C1 segment of cervical spinal cord (tissue), 14 donors: ENCODE measurements around the gene RARA.

Experiments used
- DNase-seq, 14 donors: peaks; one replicate each; lab custom pipeline; 2025; lab: John Stamatoyannopoulos, UW

Gene RARA

DNA sequence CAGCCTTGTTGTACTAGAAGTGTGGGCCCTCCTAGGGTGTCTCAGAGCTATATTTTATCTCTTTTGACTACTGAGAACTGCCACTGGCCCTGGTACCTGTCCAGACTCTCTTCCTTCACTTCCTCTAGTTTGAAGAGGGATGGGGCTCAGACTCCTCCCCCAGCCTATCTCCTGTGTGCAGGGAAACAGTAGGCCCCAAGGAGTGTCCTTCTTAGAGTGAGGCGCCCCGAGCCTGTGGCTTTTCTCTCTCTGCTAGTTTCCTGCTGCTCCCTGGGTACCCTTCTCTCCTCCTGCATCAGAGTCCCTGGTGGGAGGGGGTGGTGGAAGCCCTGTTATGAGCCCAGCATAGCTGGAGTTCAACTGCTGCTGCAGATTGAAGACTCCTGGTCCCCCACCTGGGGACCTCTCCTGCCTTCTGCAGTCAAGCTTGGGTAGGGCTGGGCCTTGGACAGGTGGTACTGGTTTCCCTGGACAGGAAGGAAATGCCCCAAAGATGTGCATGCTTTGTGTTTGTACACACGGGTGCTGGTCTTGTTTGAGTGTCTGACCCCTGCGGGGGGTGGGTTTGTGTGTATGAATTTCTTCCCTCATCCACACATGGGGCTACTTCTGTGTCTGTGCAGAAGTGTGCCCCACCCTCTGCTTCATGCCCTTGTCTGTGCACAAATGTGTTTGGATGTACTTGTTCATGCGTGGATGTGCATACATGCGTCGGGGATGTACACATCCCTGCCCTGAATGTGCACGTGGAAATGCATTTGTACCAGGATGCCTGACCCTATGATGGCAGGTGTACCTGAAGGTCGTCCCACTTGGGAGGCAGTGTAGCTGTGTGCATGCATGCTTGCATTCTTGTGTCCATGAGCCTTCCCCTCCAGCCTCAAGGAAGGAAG lies 6.9 kb downstream of the RARA start:
- DNase-seq = no peak

DNA sequence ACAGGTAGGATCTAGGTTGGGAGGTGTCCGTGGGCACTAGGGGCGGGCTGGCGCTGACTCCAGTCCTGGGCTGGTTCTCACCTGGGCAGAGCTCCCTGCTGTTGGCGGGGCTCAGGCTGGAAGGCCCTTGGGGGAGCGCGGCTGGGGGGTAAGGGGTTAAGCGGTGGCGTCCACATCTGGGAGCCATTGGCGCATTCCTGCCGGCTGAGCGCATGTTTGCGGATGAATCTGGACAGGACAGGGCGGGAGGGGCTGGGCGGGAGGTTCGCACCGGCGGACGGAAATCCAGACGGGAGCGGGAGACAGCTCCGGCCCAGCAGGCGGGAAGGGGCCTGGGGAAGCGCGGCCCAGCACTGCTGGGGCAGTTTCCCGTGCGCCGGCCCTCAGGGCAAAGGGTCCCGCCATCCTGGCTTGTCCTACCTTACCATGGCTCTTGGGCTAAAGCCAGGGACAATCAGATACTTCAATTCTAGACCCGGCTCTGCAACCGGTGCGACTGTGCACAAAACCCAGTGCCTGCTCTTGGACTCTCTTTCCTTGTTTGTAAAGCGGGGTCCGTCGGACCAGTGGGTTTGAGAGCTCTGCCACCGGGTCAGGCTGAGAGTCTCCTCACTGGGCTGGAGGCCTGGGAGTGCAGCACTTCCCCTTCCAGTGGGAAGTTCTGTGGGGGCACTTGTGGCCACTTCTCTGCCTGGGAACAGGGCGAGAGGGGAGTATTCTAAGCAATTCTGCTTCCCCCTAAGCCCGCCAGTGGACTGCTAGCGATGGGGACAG lies 7.8 kb downstream of the RARA start:
- DNase-seq = peak in 1 of 14 donors; percentile 33

DNA sequence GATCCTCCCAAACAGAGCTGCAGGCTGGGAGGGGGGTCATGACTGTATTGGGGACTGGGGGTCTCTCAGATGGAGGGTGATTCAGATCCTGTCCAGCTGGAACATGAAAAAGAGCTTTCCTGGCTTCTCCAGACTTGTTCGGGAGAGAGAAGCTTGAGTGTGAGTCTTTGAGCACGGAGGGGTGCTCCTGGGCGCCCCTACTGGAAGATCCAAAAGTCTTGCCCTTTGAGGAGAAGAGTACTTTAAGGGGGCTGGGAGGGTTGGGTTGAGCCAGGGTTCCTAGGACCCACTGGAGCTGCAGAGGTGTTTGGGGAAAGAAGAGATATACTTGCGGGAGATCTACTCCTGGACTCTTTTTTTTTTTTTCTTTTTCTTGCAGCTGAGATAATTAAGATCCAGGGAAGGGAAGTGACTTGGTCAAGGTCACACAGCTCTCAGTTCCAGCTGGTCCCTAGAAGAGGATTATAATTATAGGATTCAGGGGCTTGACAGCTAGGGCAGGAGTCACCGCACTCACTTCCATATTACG lies 8.4 kb downstream of the RARA start:
- no peak for DNase-seq

DNA sequence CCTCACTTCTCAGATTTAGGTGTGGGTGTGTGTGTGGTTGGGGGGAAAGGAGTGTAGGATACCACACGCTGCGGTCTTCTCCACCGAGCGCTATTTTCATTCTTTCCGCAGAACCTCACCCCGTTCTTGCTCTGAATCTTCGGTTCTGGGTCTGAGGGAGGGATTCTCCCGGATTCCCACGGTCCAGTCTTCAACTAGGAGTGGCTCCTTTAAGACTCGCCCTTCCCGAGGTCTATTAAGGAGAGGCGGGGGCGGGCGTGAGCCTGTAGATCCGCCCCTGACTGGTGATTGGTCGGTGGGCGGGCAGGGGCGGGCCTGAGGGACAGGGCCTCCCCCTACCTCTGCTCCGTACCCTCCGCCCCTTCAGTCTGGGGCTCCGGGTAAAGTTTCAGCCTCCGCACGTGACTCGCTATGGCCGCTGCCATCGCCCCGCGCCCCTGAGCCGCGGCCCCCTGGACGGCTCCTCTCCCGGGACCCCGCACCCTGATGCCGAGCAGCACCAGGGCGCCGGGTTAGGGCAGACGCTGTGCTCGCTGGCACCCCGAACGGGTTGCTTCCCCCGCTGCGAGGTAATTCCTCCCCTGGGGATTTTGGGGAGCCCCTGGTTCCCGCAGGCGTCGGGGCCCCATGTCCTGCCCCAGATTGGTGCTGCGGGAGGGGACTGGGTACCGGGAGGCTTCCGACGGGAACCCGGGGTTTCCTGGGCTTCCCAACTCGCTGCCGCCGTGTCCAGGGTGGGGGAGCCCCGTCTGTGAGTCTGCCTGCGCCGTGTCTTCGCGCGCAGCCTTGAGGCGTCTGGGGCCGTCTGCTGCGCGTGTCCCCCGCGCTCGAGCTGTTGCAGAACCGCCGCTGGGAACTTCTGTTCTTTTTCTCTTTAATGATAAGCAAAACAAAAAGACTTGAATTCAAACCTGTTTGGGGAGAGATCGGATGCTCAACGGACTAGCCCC lies 9.2 kb downstream of the RARA start:
- peak in 13 of 14 donors; percentile 41 to 90 (median 79) for DNase-seq

DNA sequence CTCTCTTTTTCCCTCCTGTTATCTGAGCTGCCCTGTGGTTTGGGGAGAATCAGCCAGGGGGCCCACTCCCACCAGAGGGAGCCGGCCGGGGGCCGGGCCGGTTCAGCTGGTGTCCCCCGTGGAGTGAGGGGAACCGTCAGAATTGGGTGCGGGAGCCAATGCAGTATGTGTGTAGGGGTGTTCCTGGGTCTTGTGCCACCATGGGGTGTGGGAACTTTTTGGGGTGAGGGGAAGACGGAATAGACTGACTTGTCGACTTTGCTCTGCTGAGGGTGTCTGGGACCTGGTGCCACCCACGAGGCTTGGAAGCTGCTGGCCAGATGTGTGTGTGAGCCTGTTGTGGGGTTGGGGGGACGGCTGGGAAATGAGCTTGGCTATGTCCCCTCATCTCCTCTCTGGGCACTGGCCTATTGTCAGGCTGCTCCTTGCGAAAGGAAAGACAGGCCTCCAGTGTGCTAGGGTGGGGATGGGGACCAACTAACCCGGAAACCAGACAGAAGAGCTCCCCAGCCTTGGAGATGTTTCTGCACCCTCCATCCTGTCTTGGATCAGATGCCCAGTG lies 9.9 kb downstream of the RARA start:
- DNase-seq = no peak

DNA sequence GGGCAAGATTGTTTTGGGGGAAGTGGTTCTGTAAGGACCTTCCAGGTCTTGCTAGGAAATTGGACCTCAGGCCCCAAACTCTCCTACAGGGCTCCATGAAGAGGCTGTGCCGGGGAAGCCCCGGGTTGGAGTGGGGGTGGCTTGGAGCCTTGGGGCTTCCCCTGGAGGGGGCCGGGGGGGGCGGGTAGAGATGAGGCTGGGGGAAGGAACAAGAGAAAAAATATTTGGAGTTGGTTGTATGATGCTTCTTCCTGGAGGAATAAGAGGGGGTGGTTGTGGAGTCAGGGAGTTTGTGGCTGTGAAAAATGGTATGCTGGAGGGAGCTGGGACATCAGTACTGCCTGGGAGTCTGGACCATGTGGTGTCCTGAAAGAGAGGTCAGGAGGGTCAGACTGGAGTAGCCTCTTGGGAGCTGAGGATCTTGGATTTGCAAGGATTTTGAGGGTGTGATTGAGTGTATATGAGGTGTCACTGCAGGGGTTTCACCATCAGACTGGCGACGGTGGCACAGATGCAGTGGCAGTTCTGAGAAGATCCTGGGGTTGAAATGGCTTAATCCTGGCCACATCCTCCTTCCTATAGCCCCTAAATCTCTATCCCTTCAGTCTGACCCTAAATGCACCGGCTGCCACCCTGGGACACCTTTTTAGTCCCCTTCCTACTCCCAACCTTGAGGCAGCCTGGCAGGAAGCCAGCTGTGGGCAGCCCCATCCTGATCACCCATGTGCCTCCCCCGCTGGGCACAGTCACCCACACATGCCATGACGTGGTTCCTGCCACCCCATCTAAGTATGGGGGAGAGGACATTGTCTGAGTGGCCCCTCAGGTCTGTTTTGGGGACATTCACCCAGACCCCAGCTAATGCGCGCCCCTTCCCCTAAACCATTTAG lies 10.9 kb downstream of the RARA start:
- DNase-seq = no peak

DNA sequence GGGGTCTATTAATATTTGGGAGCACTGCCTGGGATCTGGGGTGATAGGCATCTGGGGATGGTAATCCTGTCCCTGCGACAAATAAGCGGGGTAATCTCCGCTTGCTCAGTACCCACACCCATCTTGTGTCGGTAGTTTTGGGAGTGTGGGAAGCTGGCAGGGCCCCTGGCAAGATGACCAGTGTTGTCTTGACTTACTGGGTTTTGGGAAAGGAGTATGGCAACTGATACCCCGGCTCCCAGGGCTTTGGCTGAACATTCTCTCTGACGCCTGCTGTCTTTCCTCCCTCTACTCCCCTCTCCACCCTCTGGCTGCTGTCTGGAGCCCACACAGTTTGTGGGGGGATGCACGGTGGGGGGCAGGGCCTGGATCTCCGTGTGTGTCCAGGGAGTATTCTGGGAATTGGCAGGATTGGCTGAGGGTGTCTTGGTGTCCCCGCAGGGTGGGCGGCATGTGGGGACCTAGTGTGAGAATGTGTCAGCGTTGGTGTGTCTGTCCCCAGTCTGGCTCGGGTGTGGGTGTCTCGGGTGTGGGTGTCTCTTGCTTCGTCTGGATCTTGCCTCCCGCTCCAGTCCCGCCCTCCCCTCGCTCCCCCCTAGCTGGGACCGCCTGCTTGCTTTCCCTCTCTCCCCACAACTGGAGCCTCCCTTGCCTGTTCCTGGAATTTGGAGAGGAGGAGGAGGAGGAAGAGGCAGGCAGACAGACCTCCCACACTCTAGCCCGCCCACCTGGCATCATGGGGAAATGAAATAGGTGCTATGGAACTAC lies 12.0 kb downstream of the RARA start:
- no peak for DNase-seq

DNA sequence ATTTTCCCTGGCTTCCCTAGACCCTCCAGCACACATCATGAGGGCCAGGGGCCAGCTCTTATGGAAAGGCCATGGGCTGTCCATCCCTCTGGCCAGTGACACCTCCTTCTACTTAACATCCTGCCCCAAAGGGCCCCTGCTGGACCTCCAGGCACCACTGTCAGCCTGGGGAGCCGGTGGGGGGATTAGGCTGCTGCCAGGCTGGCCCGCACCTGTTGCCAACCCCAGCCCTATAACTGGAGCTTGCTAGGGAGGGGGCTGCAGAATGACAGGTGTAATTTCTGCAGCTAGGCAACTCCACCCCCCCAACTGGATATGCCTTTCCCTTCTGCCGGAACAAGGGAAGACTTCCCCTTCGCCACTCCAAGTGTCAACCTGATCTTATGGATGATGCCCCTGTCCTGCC lies 12.5 kb downstream of the RARA start:
- no peak for DNase-seq

DNA sequence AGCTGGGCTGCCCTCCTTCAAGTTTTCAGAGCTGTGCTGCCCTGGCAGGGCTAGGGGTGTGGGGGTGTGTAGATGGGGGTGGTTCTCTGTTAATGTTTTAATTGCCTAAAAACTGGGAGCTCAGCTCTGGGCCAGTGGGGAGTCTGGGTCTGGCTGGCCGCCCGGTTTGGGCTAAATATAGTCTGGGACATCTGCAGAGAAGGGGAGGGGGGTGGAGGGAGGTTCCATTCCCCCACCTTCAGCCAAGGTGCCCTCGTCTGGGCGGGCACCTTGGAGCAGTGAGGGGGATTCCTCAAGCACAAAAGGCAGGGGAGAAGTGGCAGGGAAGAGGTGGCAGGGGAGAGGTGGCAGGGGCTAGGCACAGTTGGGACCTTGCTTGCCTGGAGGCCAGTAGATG lies 13.0 kb downstream of the RARA start:
- peak in 1 of 14 donors; percentile 82 for DNase-seq

DNA sequence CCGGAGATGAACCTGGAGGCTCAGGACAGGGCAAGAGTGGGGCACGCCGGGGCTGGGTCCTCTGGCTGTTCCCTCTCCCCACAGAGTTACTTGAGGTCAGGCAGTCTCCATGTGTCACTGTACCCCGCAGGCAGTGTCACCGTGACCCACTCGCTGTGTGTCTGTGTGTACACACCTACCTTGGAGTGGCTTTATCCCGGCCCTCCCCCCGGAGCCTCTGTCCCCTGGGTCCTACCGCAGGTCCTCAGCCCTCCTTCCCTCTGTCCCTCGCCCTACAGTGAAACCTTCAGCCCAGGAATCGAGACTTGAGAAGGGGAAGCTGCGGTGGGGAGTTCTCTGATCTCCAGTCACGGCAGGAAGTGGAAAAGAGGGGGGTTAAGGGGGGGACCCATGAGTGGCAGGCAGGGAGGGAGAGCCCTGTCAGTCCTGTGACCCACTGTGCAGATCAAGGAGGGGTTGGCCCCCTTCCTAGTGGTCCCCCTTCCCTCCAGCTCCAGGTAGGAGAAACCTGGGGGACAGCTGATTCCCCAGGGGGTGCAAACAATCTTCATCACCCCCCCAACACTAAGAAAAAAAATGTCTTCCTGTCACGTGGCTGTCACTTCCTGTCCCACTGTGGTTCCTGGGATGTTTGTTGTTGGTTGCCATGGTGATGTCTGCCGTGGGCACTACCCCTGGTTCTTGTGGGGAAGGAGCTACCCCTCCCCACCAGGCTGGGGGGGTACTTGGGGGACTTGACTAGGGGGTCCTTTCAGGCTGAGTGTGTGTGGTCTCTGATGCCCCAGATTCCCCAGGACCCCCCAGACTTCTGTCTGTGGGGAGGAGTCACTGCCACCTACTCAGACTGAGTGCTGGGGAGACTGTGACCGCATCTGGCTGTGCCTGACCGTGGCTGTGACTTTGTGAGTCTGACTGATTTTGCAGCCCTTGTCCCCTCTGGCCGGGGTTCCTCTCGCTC lies 13.7 kb downstream of the RARA start:
- peak in 11 of 14 donors; percentile 26 to 71 (median 56) for DNase-seq

DNA sequence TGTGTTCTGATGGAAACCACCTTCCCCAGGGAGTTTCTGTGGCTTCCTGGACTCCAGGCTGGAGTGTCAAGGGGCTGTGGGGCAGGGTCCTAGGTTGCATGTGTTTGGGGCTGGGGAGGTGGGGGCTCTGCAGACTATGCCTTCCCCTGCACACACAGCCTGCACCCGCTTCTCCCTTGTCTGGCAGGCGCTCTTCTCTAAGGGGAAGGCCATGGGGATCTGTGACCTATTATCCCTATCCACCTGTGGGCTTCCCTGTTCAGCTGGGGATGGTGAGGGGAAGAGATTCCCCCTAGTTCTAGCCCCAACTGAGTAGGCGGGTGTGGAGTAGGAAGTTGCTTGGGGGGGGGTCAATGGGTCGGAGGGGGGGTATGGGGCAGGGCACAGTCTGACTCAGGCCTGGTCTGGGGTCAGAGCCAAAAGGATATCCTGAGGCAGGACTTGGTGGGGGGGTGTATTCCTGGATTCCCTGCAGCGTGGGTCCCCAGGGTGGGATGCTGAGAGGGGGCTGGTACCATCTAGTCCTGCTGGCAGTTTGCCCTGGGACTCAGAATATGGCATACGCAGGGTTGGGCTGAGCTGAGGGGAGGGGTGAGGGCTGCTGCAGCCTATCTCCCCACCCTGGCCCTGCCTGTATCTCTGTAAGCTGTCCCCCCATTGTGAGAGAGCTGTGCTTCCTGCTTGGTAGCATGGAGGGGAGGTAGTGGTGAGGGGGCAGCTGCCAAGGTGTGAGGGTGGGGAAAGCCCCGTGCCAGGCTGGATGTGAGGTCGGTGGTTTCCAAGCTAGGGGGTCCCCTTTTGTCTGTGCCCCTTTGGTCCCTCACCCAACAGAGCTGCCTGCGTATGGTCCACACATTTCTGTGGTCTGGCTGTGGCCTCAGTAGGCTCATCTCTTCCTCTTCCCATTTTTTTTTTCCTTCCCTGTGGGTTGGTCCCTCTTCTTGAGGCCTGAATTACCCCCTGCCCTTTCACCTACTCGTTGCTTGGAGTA lies 14.7 kb downstream of the RARA start:
- peak in 1 of 14 donors; percentile 34 for DNase-seq

DNA sequence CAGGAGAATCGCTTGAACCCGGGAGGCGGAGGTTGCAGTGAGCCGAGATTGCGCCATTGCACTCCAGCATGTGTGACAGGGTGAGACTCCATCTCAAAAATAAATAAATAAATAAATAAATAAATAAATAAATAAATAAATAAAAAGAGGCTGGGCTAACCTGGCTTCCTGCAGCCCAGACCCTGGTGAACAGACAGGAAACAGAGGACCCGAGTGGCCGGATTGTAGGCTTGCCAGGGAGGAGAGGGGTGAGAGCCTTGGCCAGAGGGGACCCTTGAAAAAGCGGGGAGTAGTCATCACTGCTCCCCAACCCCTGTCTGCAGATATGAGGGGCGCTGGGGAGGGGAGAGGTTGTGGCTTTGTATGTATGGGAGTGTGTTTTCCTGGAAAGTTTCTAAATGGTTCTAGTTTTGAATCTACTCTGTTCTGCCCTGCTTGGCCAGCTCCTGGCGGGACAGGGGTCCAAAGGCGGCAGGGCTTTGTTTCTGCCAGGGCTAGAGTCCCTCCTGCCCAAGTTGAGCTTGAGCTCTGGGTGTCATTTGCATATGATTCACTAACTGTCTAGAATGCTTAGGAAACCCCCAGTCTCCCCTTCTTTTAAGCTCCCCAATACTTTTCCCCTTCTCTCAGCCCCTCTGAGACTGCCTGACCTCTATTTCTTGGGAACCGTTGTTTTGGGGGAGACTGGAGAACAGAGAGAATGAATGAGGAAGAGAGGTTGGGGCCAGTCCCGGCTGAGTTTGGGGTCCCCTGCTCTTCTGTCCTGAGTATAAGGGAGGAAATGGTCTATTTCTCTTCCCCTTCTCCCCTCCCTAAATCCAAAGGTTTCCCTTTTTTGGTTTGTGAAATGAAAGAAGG lies 16.4 kb downstream of the RARA start:
- DNase-seq = no peak

DNA sequence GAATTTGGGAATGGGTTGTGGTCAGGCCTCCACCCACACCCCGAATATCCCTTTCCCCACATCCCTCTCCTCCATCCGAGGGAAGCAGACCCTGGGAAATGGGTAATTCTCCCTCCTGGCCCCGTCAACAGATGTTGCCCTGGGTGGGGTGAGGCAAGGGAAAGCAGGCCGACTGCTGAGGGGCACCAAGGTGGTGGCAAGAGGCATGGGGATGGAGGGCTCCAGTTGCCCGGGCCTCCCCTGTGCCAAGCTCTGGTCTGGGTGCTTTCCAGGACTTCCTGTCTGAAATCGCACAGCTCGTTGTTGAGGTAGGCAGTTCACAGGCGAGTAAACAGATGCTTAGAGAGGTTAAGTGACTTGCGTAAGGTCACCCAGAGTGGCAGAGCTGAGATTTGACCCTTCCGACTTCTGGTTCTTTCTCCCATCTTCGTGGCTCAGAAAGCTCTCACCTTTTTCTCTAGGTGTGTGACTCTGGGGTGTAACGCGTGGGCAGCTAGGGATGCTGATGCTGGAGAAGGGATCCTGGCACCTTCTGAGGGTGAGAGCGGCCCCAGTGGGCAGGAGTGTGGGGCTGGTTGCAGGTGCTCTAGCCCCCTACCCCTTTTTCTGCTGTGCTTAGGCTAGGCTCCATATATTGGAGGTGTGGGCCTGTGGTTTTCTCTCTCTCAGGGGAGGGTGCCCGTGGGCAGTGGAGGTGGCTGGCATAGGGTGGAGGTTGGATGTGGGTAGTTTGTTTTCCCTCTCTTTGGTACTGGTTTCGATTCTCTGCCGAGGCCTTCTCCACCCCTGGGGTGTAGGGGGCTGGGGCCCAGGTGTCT lies 17.2 kb downstream of the RARA start:
- no peak for DNase-seq

DNA sequence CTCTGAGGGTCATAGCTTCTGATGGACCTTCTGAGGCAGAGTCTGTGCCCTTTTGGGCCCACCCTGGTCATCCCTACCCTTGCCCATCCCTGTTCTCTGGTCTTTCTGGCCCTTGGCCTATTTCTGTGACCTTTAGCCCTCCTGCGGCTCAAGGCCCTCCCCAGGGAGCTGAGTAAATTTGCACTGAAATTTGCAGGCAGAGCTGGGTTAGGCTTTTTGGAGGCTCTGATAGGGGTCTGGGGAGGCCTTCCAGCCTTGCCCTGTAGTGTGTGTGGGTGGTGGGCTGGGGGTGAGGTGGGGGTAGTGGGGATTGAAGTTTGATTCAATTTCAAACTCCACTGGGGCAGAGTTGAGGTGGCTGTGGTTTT lies 17.8 kb downstream of the RARA start:
- DNase-seq = no peak

DNA sequence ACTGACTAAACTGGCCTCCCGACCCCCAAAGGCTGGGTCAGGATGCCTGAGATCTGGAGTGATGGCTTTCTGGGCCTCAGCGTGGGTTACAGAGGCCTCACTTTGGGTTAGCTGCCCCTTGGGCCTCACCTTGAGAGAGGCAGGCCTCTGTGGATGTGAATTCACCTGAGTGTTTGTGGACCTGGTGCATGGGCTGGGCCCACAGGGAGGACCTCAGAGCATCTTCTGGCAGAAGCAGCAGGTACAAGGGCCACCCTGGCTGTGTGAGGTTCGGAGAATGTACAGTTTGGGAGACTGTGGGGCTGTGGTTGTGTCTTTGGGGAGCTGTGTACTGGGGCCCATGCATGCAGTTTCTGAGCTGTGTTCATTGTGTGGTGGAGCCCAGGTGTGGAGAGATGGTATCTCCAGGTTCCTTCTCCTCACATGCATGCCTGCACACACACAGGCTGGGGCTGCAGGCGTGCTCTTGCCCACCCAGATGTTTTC lies 18.3 kb downstream of the RARA start:
- no peak for DNase-seq
